HG03439 (cell line): ENCODE measurements around the gene XRCC3.

Experiments
- ATAC-seq: cut with Tn5 transposase; IDR thresholded peaks from one replicate; pipeline ENCODE4 v1.9.1; 2021; ENCODE audit warnings: mild to moderate bottlenecking, moderate library complexity; ENCODE audit not compliant: unreplicated experiment

The XRCC3 gene

DNA sequence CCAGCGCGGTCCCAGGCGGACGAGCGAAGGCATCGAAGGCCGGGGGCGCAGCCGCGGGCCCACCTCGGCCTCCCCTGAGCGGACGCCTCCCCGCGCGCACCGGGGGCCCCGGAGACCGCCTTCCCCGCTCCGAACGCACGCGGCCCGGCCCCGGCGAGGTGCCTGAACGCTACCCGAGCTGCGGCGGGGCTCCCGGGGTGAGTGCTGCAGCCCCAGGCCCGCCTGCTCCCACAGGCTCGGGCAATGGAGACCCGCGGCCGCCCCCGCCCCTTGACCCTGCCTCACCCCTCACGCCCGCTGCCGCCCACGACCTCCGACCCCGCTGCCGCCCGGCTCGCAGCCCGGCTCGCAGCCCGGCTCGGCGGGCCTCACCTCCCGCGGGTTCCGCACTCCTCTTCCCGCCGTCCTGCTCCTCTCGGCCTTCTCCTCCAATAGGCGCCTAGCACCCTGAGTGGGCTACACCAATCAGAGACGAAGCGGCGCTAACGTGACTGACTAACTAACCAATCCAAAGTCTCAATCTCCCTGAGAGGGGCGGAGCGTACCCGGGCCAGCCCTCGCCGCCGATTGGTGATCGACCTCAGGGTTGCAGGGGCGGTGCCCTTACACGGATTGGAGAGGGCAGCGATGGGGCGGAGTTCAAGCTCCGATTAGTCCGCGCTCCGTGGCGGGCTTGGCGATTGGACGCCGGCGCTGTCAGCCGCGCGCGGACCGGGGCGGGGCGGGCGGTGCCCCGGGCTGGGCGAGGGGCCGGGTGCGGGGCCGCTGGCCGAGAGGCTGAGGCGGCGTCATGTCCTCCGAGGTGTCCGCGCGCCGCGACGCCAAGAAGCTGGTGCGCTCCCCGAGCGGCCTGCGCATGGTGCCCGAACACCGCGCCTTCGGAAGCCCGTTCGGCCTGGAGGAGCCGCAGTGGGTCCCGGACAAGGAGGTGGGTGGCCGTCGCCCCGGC, at the start of gene XRCC3, which contains the start of gene ZFYVE21:
Gene XRCC3 (minus strand): TSS at position 400 of the 949 bp plus-strand sequence. CDS start 4,364 bp downstream, outside the sequence.
Gene ZFYVE21 (plus strand): TSS at position 759 of the 949 bp plus-strand sequence. CDS start 32 bp downstream, at position 791.
- peak; percentile 94 for ATAC-seq

DNA sequence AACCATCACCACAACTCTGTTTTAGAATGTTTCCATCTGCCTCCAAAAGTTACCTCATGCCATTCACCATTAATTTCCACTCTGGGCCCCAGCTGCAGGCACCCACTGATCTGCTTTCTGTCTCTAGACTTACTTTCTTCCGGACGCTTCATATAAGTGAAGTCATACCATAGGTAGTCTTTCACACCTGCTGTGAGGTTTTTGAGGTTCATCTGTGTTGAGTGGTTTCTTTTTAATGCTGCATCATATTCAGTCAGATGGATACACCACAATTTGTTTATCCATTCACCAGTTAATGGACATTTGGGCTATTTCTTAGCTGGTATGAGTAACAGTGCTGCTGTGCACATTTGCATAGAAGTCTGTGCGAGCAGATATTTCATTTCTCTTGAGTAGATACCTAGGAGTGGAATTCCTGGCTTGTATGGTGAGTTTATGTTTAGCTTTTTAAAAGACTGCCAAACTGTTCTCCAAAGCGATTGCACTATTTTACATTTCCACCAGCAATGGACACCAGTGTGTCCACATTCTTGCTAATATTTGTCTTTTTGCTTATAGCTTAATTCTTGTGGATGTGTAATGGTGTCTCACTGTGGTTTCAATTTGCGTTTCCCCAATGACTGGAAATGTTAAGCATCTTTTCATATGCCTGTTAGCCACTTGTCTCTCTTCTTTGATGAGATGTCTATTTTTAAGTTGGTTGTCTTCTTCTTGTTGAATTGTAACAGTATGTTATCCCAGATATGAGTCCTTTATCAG, 48.7 kb upstream of the XRCC3 start:
- peak; percentile 68 for ATAC-seq

GRCh38 chr14:103762541-103762940, 47.3 kb upstream of the XRCC3 start:
- ATAC-seq: no peak

DNA sequence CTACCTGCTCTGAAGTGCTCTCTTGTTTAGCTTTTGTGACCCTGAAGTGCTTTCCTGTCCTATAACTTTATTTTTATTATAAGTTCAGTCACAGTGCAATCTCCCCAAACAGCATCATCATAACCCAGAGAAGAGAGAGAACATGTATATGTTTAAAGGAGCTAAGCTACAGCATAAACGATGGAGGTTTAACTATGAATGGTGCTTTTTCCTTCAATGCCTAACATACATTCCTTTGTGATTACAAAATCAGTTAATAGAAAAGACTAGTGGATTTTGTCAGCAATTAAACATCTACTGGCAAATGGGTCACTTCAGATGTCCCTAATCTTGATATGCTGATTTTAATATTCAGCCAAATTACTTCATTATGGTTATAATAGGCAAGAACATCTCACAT, 46.8 kb upstream of the XRCC3 start:
- ATAC-seq: no peak

- ATAC-seq: no peak
Measured at GRCh38 chr14:103758059-103758776, 43.0 kb upstream of the XRCC3 start.

- ATAC-seq: no peak
Measured at GRCh38 chr14:103755060-103755459, 39.8 kb upstream of the XRCC3 start.

- ATAC-seq: no peak
Measured at GRCh38 chr14:103753774-103754173, 38.5 kb upstream of the XRCC3 start.

DNA sequence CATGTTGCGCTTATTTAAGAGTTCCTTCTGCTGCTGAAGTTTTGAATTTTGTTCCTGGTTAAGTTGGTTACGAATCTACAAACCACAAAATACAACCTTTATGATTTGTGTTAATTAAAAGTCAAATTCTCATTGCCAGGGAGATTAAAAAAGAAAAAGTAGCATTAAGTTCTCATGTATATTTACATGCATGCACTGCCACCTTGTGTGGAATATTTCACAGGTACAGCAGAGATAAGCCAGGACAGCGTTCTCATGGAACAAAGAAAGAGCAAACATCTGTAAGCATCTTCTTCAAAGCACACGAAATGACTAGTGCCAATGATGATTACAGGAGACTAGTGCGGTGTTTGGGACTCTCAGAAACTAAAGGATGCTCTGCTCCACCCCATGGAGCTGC, 34.6 kb upstream of the XRCC3 start:
- no peak for ATAC-seq

DNA sequence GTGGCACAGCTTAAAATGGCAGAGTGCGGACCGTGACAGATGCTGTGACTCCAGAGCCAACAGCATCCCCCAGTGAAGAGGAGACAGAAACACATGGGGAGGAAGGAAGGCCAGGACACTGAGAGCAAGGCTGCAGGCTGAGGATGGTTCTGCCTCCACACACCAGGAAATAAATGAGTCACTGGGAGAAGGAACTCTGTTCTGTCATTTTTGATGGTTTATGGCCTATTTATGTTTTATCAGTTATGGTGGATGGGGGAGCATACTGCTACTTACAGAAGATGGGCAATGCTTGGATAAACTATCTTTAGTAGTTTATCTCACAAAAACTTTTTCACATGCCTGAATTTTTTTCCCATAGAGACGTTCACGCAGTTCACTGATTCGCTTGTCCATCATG, 34.2 kb upstream of the XRCC3 start:
- ATAC-seq: no peak

- ATAC-seq: no peak
Measured at GRCh38 chr14:103748534-103748857, 33.2 kb upstream of the XRCC3 start.

DNA sequence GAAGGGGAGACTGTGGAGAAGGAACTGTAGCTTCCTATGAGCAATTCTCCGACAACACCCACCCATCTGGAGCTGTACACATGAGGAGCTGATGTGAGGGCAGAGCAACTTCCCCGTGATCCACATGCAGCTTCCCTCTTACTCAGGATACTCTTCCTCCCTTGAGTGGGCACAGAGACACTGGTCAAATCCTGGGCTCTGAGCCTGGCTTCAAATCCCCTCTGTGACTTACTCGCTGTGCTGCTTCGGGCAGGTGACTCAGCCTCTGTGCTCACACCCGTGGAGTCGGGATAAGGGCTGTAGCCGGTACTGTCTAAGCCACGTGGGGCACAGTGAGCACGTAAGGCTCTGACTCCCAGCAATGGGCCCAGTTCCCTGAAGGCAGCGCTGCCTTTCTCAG, 31.4 kb upstream of the XRCC3 start:
- ATAC-seq: no peak

- ATAC-seq: no peak
Measured at GRCh38 chr14:103745424-103745823, 30.2 kb upstream of the XRCC3 start.

DNA sequence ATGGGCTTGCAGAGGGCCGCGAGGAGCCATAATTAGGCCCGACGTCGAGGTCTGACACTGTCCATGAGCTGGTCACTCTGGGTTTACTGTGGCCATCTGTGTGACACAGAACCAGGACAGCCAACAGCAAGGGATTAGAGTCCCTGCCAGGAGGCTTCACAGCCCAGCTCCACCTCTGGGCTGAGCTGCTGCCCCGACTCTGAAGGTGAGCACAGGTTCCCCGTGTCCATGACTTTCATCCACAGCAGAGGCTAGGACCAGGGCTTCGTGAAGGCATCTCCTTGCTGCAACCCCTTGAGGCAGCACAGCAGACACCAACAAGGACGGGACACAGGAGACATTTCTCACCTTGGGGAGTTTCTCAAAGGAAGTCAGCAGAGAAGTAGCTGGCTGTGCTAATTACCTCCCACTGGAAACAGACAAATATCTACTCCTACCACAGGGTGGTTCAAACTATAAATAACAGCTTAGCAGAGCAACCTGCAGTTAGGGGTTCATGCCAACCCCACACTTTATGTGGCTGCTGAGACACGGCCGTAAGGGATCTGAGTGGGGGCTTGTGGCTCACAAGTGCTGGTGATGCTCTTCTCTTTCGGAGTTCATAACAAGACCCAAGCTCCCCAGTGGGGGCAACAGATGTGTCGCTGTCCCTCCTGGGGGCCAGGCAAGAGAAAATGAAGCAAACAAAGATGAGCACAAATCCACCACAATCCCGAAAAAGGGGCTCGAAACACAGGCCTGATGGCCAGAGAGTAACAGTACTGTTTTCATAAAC, 29.6 kb upstream of the XRCC3 start:
- no peak for ATAC-seq

DNA sequence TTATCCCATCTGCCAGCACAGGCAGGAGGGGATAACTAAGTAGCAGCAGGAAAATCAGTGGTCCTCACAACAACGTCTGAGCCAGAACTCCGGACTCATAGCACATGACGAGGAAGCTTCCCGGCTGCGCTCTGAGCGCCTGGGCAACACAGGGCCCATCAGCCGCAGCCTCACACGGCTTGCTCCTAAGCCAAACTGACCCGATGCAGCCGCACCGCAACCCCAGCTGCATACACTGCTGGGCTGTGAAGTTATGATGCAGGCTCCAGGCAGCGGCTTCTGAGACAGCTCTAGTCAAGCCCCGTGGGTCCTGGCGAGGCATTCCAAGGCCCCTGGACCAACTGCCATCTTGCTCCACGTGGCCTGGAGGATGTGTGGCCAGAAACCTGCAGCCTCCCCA, 28.4 kb upstream of the XRCC3 start:
- ATAC-seq: no peak

- ATAC-seq: no peak
Measured at GRCh38 chr14:103742499-103743255, 27.4 kb upstream of the XRCC3 start.

- no peak for ATAC-seq
Measured at GRCh38 chr14:103741876-103742275, 26.6 kb upstream of the XRCC3 start.

- no peak for ATAC-seq
Measured at GRCh38 chr14:103740991-103741689, 25.9 kb upstream of the XRCC3 start.

DNA sequence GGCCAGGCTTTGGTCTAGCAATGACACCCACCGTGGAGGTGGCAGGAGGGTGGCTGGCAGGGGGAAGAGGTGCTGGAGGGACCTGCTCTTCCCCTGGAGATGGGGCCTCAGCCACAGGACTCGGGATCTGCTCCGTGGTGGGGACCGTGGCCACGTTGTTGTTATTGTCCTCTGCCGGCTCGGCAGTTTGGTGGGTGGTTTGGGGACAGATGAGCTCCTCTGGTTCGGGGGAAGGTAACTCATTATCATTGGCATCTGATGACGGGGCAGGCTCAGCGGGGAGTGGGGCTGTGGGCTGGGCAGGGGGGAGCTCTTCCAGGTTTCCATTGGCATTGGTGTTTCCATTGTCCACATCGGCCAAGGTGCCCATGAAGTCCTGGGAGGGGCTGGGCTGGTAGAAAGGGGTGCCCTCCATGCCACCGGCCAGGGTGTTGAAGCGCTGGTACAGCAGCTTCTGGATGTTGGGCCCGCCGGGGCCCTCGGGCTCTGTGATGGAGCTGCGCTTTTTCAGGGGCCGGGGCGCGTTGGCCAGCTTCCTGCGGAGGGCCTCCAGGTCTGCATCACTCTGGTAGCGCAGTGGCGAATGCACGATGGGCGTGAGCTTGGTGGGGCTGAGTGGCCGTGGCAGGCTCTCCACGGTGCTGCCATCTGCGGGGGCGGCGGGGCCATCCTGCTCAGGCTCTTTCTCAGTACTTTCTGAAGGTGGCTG, 24.7 kb upstream of the XRCC3 start:
- ATAC-seq: no peak

- no peak for ATAC-seq
Measured at GRCh38 chr14:103739466-103739792, 24.2 kb upstream of the XRCC3 start.
